Measurements from ENCODE around the gene MMEL1.

GRCh38 chr1:2606881-2607621 is 25.8 kb downstream of the MMEL1 start:
- no peak for TF ChIP-seq FOXM1 (IDR thresholded peaks at IDR 0.05; ENCODE audit: borderline replicate concordance)
- TF ChIP-seq CTBP1 (IDR thresholded peaks at IDR 0.05; ENCODE audit: borderline replicate concordance): no peak
- TF ChIP-seq SUZ12 (IDR thresholded peaks at IDR 0.05): no peak
- TF ChIP-seq BHLHE40 (IDR thresholded peaks at IDR 0.05; ENCODE audit: borderline replicate concordance): no peak
- TF ChIP-seq SP1 (IDR thresholded peaks at IDR 0.05): no peak
- TF ChIP-seq ELF4 (IDR thresholded peaks at IDR 0.05): no peak
- TF ChIP-seq FOXK2 (IDR thresholded peaks at IDR 0.05): no peak

Data from HEK293T (cell line).